Liver (tissue), 9 donors: Measurements from ENCODE around the gene TSPAN13. TPM values are rescaled to one million over a fixed set of nuclear protein-coding genes. Genes with fewer than 3 reads are reported as not detected.

ENCODE experiments used
- DNase-seq: peaks from one replicate; pipeline ENCODE4 v3.0.0-alpha.2; 2017; ENCODE audit warnings: low spot score
- H3K27ac ChIP-seq, 2 donors: one replicate each; pipeline ENCODE4 v1.7.0; 2013; ENCODE audit warnings: inconsistent platforms in 2 of 2, low read length in 2 of 2, control low read depth in 1 of 2, low read depth in 1 of 2, mild to moderate bottlenecking in 1 of 2
- H3K27me3 ChIP-seq, 4 donors: one replicate each; pipeline versions ENCODE4 v1.6.1 to v1.7.0; 2013; ENCODE audit warnings: low read length in 3 of 4, inconsistent platforms in 1 of 4, mild to moderate bottlenecking in 1 of 4, moderate library complexity in 1 of 4; ENCODE audit not compliant: control insufficient read depth in 4 of 4, insufficient read depth in 4 of 4
- H3K36me3 ChIP-seq, 4 donors: one replicate each; pipeline versions ENCODE4 v1.6.1 to v1.7.0; 2013; ENCODE audit warnings: low read length in 3 of 4, mild to moderate bottlenecking in 3 of 4, low read depth in 1 of 4, moderate library complexity in 1 of 4; ENCODE audit not compliant: control insufficient read depth in 4 of 4, insufficient read depth in 3 of 4
- H3K4me1 ChIP-seq, 4 donors: one replicate each; pipeline versions ENCODE4 v1.6.1 to v1.7.0; 2013; ENCODE audit warnings: low read length in 3 of 4, mild to moderate bottlenecking in 3 of 4, moderate library complexity in 1 of 4; ENCODE audit not compliant: control insufficient read depth in 4 of 4, insufficient read depth in 4 of 4
- H3K4me3 ChIP-seq, 3 donors: one replicate each; pipeline versions ENCODE4 v1.6.1 to v1.7.0; 2013; ENCODE audit warnings: low read length in 3 of 3, control low read depth in 1 of 3, low read depth in 1 of 3, mild to moderate bottlenecking in 1 of 3
- H3K9ac ChIP-seq, 2 donors: one replicate each; pipeline ENCODE4 v1.7.0; 2013; ENCODE audit warnings: low read length in 2 of 2, mild to moderate bottlenecking in 2 of 2, moderate library complexity in 2 of 2, control low read depth in 1 of 2, low read depth in 1 of 2
- H3K9me3 ChIP-seq, 4 donors: one replicate each; pipeline versions ENCODE4 v1.6.1 to v1.7.0; 2013; ENCODE audit warnings: low read length in 3 of 4; ENCODE audit not compliant: control insufficient read depth in 4 of 4
- EGR1 ChIP-seq, 2 donors: IDR thresholded peaks; 2 replicates each; pipeline ENCODE4 v1.6.1; 2016 to 2018; ENCODE audit warnings: antibody characterized with exemption in 2 of 2, low read depth in 2 of 2
- FOXA1 ChIP-seq: IDR thresholded peaks from 2 replicates; pipeline ENCODE4 v1.6.1; 2016; ENCODE audit warnings: antibody characterized with exemption
- FOXA2 ChIP-seq: IDR thresholded peaks from 2 replicates; pipeline ENCODE4 v1.6.1; 2016; ENCODE audit warnings: antibody characterized with exemption
- GABPA ChIP-seq, 2 donors: IDR thresholded peaks in 1 of 2; conservative IDR thresholded peaks in 1 of 2; 2 replicates each; pipeline ENCODE4 v1.6.1; 2016; ENCODE audit warnings: antibody characterized with exemption in 2 of 2, mild to moderate bottlenecking in 1 of 2, moderate library complexity in 1 of 2
- HNF4A ChIP-seq, 2 donors: conservative IDR thresholded peaks; 2 replicates each; pipeline ENCODE4 v1.6.1; 2016; ENCODE audit warnings: antibody characterized with exemption in 2 of 2, mild to moderate bottlenecking in 2 of 2
- HNF4G ChIP-seq: IDR thresholded peaks from 2 replicates; pipeline ENCODE4 v1.6.1; 2016; ENCODE audit warnings: antibody characterized with exemption
- JUND ChIP-seq, 2 donors: IDR thresholded peaks; 2 replicates each; pipeline ENCODE4 v1.6.1; 2016; ENCODE audit warnings: antibody characterized with exemption in 2 of 2
- NR2F2 ChIP-seq: IDR thresholded peaks from 2 replicates; pipeline ENCODE4 v1.6.1; 2016; ENCODE audit warnings: antibody characterized with exemption
- RAD21 ChIP-seq, 2 donors: IDR thresholded peaks; 2 replicates each; pipeline ENCODE4 v1.6.1; 2016; ENCODE audit warnings: antibody characterized with exemption in 2 of 2, mild to moderate bottlenecking in 2 of 2
- RXRA ChIP-seq, 2 donors: IDR thresholded peaks; 2 replicates each; pipeline ENCODE4 v1.6.1; 2017 to 2018; ENCODE audit warnings: antibody characterized with exemption in 2 of 2, mild to moderate bottlenecking in 1 of 2
- SP1 ChIP-seq: IDR thresholded peaks from 2 replicates; pipeline ENCODE4 v1.6.1; 2018; ENCODE audit warnings: antibody characterized with exemption, mild to moderate bottlenecking
- TAF1 ChIP-seq: conservative IDR thresholded peaks from 2 replicates; pipeline ENCODE4 v1.6.1; 2016; ENCODE audit warnings: antibody characterized with exemption, mild to moderate bottlenecking
- YY1 ChIP-seq: IDR thresholded peaks from 2 replicates; pipeline ENCODE4 v1.6.1; 2016; ENCODE audit warnings: antibody characterized with exemption, mild to moderate bottlenecking
- WGBS: extraction: QIAGEN DNeasy Blood & Tissue Kit; methylation state at CpG from one replicate; pipeline ENCODE4 v1.1.7; 2013; 5-methylcytosine and 5-hydroxymethylcytosine counted together
- polyA plus RNA-seq, 2 donors: library from polyadenylated mRNA; stranded (reverse) in 1 of 2; unstranded in 1 of 2; fragments of 200-250 nt in 1 of 2; fragments of >200 nt in 1 of 2; fragmentation: Nextera tagmentation in 1 of 2; extraction: Ambion mirVana in 1 of 2; gene quantifications; one replicate each; pipeline versions ENCODE4 v1.2.1 to v1.2.3, GENCODE V29; 2013 to 2015
- total RNA-seq, 2 donors: library from RNA; depleted of rRNA; stranded (reverse); fragments of >200 nt; gene quantifications; one replicate each; pipeline ENCODE4 v1.2.3, GENCODE V29; 2014
- TF ChIP-seq, protein P1 (sequence below): IDR thresholded peaks from 2 replicates; pipeline ENCODE4 v1.6.1; 2016; ENCODE audit warnings: antibody characterized with exemption
- TF ChIP-seq, protein P2 (sequence below): IDR thresholded peaks from 2 replicates; pipeline ENCODE4 v1.6.1; 2016; ENCODE audit warnings: antibody characterized with exemption, mild to moderate bottlenecking
- TF ChIP-seq, protein P3 (sequence below): IDR thresholded peaks from 2 replicates; pipeline ENCODE4 v1.6.1; 2016; ENCODE audit warnings: antibody characterized with exemption
- TF ChIP-seq, protein P4 (sequence below): IDR thresholded peaks from 2 replicates; pipeline ENCODE4 v1.6.1; 2016; ENCODE audit warnings: antibody characterized with exemption
- TF ChIP-seq, protein P5 (sequence below): fragments of 150-350 bp; IDR thresholded peaks from 2 replicates; pipeline ENCODE4 v1.5.1; 2017; ENCODE audit warnings: improper control_type of control experiment, low read depth, low read length; ENCODE audit not compliant: missing input control
- donor health status: healthy.
- donor health status: healthy.
- donor health status: healthy.
- donor health status: healthy.
- donor health status: healthy.

TSPAN13 gene
- total and polyA plus RNA-seq, 4 donors: 8.9 to 24.4 (median 15.8) TPM

DNA sequence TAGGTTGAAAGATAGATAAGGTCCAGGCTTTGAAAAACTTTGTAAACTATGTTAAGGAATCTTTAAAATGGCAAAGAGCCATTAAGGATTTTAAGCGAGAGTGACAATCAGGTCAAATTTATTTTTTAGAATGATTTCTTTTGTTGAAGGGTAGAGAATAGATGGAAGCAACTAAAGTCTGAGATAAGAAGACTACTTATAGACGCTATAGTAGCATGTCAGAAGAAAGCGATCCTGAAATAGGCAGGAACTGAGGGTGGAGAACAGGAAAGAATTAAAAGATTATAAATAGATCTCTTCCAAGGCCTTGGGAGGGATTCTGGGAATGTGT, 13.0 kb upstream of the TSPAN13 start:
- no peak overlapping the region for H3K4me3 ChIP-seq
- H3K36me3 ChIP-seq: no peaks in the 10 kb centered on the region
- no peaks in the 10 kb centered on the region for H3K27me3 ChIP-seq
- H3K27ac ChIP-seq: no peak overlapping the region
- no peaks in the 10 kb centered on the region for H3K4me1 ChIP-seq
- DNase-seq: no peak
- no peaks in the 10 kb centered on the region for H3K9me3 ChIP-seq
- no peak for TF ChIP-seq YY1
- TF ChIP-seq FOXA2: no peak
- TF ChIP-seq FOXA1: no peak
- TF ChIP-seq TAF1: no peak
- no peak for TF ChIP-seq JUND (IDR thresholded peaks at IDR 0.05)
- WGBS: 86% methylated on average over 3 of the region's 3 CpGs
- H3K9ac ChIP-seq: no peak overlapping the region

DNA sequence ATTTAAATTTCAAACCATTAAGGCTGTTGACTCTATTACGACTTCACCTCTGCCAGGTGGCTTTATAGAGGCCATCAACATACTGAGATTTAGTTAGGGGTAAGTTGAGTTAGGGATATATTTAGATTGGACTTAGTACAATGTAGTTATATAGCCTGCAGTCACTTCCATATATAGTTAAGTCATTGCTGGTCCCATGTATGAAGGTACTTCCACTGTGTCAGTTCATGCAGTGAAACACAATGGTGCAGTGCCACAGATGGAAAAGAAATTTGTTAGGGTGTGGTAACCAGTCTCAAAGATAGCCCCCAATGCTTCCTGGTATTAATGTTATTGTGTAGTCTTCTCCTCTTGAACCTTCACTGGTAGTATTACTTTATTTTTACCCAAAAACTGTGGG, 12.6 kb upstream of the TSPAN13 start:
- H3K9ac ChIP-seq: no peak overlapping the region
- H3K27me3 ChIP-seq: no peaks in the 10 kb centered on the region
- DNase-seq: no peak
- H3K4me1 ChIP-seq: no peaks in the 10 kb centered on the region
- no peak overlapping the region for H3K4me3 ChIP-seq
- H3K36me3 ChIP-seq: no peaks in the 10 kb centered on the region
- 93% methylated on average over 1 of the region's 1 CpG for WGBS
- H3K9me3 ChIP-seq: no peaks in the 10 kb centered on the region
- no peak for TF ChIP-seq EGR1 (IDR thresholded peaks at IDR 0.05; ENCODE audit: low read depth in 2 of 2)
- TF ChIP-seq SP1: no peak
- TF ChIP-seq, protein P1, sequence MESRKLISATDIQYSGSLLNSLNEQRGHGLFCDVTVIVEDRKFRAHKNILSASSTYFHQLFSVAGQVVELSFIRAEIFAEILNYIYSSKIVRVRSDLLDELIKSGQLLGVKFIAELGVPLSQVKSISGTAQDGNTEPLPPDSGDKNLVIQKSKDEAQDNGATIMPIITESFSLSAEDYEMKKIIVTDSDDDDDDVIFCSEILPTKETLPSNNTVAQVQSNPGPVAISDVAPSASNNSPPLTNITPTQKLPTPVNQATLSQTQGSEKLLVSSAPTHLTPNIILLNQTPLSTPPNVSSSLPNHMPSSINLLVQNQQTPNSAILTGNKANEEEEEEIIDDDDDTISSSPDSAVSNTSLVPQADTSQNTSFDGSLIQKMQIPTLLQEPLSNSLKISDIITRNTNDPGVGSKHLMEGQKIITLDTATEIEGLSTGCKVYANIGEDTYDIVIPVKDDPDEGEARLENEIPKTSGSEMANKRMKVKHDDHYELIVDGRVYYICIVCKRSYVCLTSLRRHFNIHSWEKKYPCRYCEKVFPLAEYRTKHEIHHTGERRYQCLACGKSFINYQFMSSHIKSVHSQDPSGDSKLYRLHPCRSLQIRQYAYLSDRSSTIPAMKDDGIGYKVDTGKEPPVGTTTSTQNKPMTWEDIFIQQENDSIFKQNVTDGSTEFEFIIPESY: no peak
- TF ChIP-seq HNF4G: no peak
- no peak for TF ChIP-seq RAD21 (IDR thresholded peaks at IDR 0.05)
- no peak for TF ChIP-seq NR2F2
- no peak for TF ChIP-seq FOXA2
- TF ChIP-seq JUND (IDR thresholded peaks at IDR 0.05): no peak
- no peak for TF ChIP-seq GABPA (IDR thresholded peaks at IDR 0.05 in 1 of 2, conservative IDR thresholded peaks at IDR 0.05 in 1 of 2)
- TF ChIP-seq, protein P2, sequence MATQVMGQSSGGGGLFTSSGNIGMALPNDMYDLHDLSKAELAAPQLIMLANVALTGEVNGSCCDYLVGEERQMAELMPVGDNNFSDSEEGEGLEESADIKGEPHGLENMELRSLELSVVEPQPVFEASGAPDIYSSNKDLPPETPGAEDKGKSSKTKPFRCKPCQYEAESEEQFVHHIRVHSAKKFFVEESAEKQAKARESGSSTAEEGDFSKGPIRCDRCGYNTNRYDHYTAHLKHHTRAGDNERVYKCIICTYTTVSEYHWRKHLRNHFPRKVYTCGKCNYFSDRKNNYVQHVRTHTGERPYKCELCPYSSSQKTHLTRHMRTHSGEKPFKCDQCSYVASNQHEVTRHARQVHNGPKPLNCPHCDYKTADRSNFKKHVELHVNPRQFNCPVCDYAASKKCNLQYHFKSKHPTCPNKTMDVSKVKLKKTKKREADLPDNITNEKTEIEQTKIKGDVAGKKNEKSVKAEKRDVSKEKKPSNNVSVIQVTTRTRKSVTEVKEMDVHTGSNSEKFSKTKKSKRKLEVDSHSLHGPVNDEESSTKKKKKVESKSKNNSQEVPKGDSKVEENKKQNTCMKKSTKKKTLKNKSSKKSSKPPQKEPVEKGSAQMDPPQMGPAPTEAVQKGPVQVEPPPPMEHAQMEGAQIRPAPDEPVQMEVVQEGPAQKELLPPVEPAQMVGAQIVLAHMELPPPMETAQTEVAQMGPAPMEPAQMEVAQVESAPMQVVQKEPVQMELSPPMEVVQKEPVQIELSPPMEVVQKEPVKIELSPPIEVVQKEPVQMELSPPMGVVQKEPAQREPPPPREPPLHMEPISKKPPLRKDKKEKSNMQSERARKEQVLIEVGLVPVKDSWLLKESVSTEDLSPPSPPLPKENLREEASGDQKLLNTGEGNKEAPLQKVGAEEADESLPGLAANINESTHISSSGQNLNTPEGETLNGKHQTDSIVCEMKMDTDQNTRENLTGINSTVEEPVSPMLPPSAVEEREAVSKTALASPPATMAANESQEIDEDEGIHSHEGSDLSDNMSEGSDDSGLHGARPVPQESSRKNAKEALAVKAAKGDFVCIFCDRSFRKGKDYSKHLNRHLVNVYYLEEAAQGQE: no peak
- TF ChIP-seq, protein P3, sequence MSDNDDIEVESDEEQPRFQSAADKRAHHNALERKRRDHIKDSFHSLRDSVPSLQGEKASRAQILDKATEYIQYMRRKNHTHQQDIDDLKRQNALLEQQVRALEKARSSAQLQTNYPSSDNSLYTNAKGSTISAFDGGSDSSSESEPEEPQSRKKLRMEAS: no peak
- TF ChIP-seq HNF4A (conservative IDR thresholded peaks at IDR 0.05): no peak
- no peak for TF ChIP-seq YY1
- no peak for TF ChIP-seq TAF1
- no peak for TF ChIP-seq FOXA1
- TF ChIP-seq, protein P4, sequence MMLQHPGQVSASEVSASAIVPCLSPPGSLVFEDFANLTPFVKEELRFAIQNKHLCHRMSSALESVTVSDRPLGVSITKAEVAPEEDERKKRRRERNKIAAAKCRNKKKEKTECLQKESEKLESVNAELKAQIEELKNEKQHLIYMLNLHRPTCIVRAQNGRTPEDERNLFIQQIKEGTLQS: no peak
- no peak for TF ChIP-seq RXRA (IDR thresholded peaks at IDR 0.05)
- TF ChIP-seq, protein P5, sequence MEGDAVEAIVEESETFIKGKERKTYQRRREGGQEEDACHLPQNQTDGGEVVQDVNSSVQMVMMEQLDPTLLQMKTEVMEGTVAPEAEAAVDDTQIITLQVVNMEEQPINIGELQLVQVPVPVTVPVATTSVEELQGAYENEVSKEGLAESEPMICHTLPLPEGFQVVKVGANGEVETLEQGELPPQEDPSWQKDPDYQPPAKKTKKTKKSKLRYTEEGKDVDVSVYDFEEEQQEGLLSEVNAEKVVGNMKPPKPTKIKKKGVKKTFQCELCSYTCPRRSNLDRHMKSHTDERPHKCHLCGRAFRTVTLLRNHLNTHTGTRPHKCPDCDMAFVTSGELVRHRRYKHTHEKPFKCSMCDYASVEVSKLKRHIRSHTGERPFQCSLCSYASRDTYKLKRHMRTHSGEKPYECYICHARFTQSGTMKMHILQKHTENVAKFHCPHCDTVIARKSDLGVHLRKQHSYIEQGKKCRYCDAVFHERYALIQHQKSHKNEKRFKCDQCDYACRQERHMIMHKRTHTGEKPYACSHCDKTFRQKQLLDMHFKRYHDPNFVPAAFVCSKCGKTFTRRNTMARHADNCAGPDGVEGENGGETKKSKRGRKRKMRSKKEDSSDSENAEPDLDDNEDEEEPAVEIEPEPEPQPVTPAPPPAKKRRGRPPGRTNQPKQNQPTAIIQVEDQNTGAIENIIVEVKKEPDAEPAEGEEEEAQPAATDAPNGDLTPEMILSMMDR: no peak
- H3K27ac ChIP-seq: no peak overlapping the region
